ENCODE results near the gene MEGF10. TPM values are rescaled to one million over a fixed set of nuclear protein-coding genes. Genes with fewer than 3 reads are reported as not detected.

Gene MEGF10
- total and polyA plus RNA-seq, 10 of the 15 experiments (the other 5 are each of a cell fraction or from before 2014, with no cell fraction given): 0.03 to 0.21 (median 0.05) TPM; not detected in 5

GRCh38 chr5:127486471-127486870 is 195.9 kb downstream of the MEGF10 start:
- H3K4me3 ChIP-seq: no peak overlapping the region
- in situ Hi-C loops (cut with MboI) (no loop called here), intact Hi-C loops (cut with micrococcal nuclease; ENCODE audit: unreplicated experiment) (no loop called here)
- ChIA-PET POLR2A (no interaction called here), CTCF (interaction anchor here (1.8 kb wide), 1 partner anchor 18 kb away, joined by 4 read pairs; no protein-coding TSS in a partner anchor), SMC1A (ENCODE audit: uncharacterized antibody, unreplicated experiment) (no interaction called here), RAD21 (ENCODE audit: unreplicated experiment) (no interaction called here)
- no peaks in the 10 kb centered on the region for H4K20me1 ChIP-seq (ENCODE audit: control insufficient read depth, insufficient read depth)
- 39% methylated on average over 4 of the region's 4 CpGs for WGBS (ENCODE audit: insufficient coverage, insufficient replicate concordance, low lambda C conversion rate, missing lambda C conversion rate)
- H3K27me3 ChIP-seq (replicated peaks in 1 of 2; ENCODE audit: control insufficient read depth in 2 of 2, insufficient read depth in 2 of 2, low read length in 1 of 2): no peaks in the 10 kb centered on the region
- no peak overlapping the region for H2AFZ ChIP-seq (ENCODE audit: control insufficient read depth, low read depth, low read length)
- H3K9ac ChIP-seq (ENCODE audit: control insufficient read depth, insufficient read depth, low read length): no peak overlapping the region
- no TSS peak for BruUV-seq (replicated peaks)
- H3K4me2 ChIP-seq (ENCODE audit: control insufficient read depth, insufficient read depth): no peak overlapping the region
- H3K79me2 ChIP-seq (ENCODE audit: control insufficient read depth, insufficient read depth, low read length): no peaks in the 10 kb centered on the region
- H3K27ac ChIP-seq (ENCODE audit: control insufficient read depth, insufficient read depth): no peak overlapping the region
- FAIRE-seq: no peak
- no peaks in the 10 kb centered on the region for H3K9me3 ChIP-seq (replicated peaks; ENCODE audit: control insufficient read depth, insufficient read depth, low read length)
- no peaks in the 10 kb centered on the region for H3K36me3 ChIP-seq (ENCODE audit: control insufficient read depth in 2 of 2, insufficient read depth in 2 of 2, low read length in 1 of 2)
- TF ChIP-seq ELK1 (IDR thresholded peaks at IDR 0.05; ENCODE audit: low read depth, low read length) (no peak), NR2F1 (conservative IDR thresholded peaks at IDR 0.05) (no peak), EZH2 (IDR thresholded peaks at IDR 0.05; ENCODE audit: borderline replicate concordance, control insufficient read depth, low read depth, low read length) (no peak), CEBPZ (IDR thresholded peaks at IDR 0.05; ENCODE audit: low read depth, low read length) (no peak), ZNF274 (IDR thresholded peaks at IDR 0.05; ENCODE audit: insufficient read depth, insufficient read length) (no peak), POLR2AphosphoS2 (IDR thresholded peaks at IDR 0.05; ENCODE audit: low read depth, low read length) (no peak), CREB1 (IDR thresholded peaks at IDR 0.05; ENCODE audit: low read depth) (no peak), FOXM1 (IDR thresholded peaks at IDR 0.05; ENCODE audit: low read depth, low read length) (no peak), TARDBP (IDR thresholded peaks at IDR 0.05; ENCODE audit: borderline replicate concordance) (no peak), RBBP5 (conservative IDR thresholded peaks at IDR 0.05) (no peak), SMC3 (IDR thresholded peaks at IDR 0.05; ENCODE audit: borderline replicate concordance, low read length) (no peak), YBX1 (IDR thresholded peaks at IDR 0.05) (no peak), NFIC (IDR thresholded peaks at IDR 0.05; ENCODE audit: low read depth, low read length) (no peak), SRF (IDR thresholded peaks at IDR 0.05; ENCODE audit: low read depth in 2 of 2, low read length in 2 of 2) (no peak), SREBF2 (IDR thresholded peaks at IDR 0.05; ENCODE audit: low read length) (no peak), POLR2A (IDR thresholded peaks at IDR 0.05; ENCODE audit: low read depth, low read length) (no peak), IKZF2 (IDR thresholded peaks at IDR 0.05) (no peak), ZNF384 (IDR thresholded peaks at IDR 0.05; ENCODE audit: borderline replicate concordance, low read depth, low read length) (no peak), BRCA1 (IDR thresholded peaks at IDR 0.05; ENCODE audit: low read depth, low read length) (no peak)
- H3K4me1 ChIP-seq (ENCODE audit: control insufficient read depth, insufficient read depth, low read length): no peaks in the 10 kb centered on the region
- no peak for DNase-seq (ENCODE audit: low read depth, low spot score)
- no peak for ATAC-seq
